Prostate gland (tissue), 2 donors: ENCODE measurements around the gene TMEM116.

Experiments used
- CTCF ChIP-seq, 4 experiments: fragments of 200-600 bp in 2 of 4; fragments of 450-650 bp in 2 of 4; sonication (generic) in 2 of 4; IDR thresholded peaks; 1 replicate in 3 of 4; 2 replicates in 1 of 4; pipeline ENCODE4 v1.5.1; 2016 to 2019; ENCODE audit warnings: antibody characterized with exemption in 4 of 4, mild to moderate bottlenecking in 2 of 4, moderate library complexity in 2 of 4
- POLR2A ChIP-seq: fragments of 450-650 bp; IDR thresholded peaks from one replicate; pipeline ENCODE4 v1.6.1; 2016; ENCODE audit warnings: antibody characterized with exemption, mild to moderate bottlenecking

- no peak for TF ChIP-seq POLR2A
- no peak for TF ChIP-seq CTCF (IDR thresholded peaks at IDR 0.05)
Observed at GRCh38 chr12:112029301-112029700, 16.3 kb upstream of the TMEM116 start.
